ENCODE measurements around the gene MITF. TPM values are rescaled to one million over a fixed set of nuclear protein-coding genes. Genes with fewer than 3 reads are reported as not detected.

Gene MITF
- total RNA-seq, 1 donor = 30.2 TPM

- no peak overlapping the region for H3K4me3 ChIP-seq (ENCODE audit: low read depth, low read length)
- DNase-seq (ENCODE audit: low read depth) = no peak
- TF ChIP-seq, protein P1, sequence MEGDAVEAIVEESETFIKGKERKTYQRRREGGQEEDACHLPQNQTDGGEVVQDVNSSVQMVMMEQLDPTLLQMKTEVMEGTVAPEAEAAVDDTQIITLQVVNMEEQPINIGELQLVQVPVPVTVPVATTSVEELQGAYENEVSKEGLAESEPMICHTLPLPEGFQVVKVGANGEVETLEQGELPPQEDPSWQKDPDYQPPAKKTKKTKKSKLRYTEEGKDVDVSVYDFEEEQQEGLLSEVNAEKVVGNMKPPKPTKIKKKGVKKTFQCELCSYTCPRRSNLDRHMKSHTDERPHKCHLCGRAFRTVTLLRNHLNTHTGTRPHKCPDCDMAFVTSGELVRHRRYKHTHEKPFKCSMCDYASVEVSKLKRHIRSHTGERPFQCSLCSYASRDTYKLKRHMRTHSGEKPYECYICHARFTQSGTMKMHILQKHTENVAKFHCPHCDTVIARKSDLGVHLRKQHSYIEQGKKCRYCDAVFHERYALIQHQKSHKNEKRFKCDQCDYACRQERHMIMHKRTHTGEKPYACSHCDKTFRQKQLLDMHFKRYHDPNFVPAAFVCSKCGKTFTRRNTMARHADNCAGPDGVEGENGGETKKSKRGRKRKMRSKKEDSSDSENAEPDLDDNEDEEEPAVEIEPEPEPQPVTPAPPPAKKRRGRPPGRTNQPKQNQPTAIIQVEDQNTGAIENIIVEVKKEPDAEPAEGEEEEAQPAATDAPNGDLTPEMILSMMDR (IDR thresholded peaks at IDR 0.05; ENCODE audit: insufficient read depth, low read depth, low read length) = no peak
These were observed 84.5 kb downstream of the MITF start for GRCh38 chr3:69823743-69824142.

DNA sequence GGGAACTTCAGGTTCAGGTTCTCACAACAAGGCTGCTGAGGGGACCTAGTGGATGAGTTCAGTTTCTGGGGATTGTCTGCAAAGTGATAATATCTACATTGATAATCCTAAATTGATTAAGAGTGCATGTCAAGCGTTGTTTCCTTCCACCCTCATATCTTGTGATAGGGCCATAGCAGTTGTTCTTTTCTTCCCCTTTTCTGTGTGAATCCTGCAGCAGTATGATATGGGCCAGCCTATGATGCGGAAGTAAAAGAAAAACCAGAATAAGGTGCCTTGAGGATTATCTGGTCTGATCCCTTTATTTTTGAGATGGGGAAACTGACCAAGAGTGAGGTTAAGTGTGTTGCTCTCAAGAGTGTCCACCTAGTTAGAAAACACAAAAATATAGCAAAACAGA, 86.2 kb downstream of the MITF start:
- no peak for DNase-seq (ENCODE audit: low read depth)
- TF ChIP-seq, protein P1 (IDR thresholded peaks at IDR 0.05; ENCODE audit: insufficient read depth, low read depth, low read length) = no peak
- H3K4me3 ChIP-seq (ENCODE audit: low read depth, low read length) = no peak overlapping the region

- DNase-seq (ENCODE audit: low read depth) = no peak
- H3K4me3 ChIP-seq (ENCODE audit: low read depth, low read length) = no peak overlapping the region
- TF ChIP-seq, protein P1 (IDR thresholded peaks at IDR 0.05; ENCODE audit: insufficient read depth, low read depth, low read length) = no peak
These were observed 87.9 kb downstream of the MITF start for GRCh38 chr3:69827127-69827526.

- no peak overlapping the region for H3K4me3 ChIP-seq (ENCODE audit: low read depth, low read length)
- no peak for DNase-seq (ENCODE audit: low read depth)
- TF ChIP-seq, protein P1 (IDR thresholded peaks at IDR 0.05; ENCODE audit: insufficient read depth, low read depth, low read length) = no peak
These were observed 89.6 kb downstream of the MITF start for GRCh38 chr3:69828817-69829216.

GRCh38 chr3:69830147-69830546, 90.9 kb downstream of the MITF start:
- TF ChIP-seq, protein P1 (IDR thresholded peaks at IDR 0.05; ENCODE audit: insufficient read depth, low read depth, low read length) = no peak
- no peak overlapping the region for H3K4me3 ChIP-seq (ENCODE audit: low read depth, low read length)
- DNase-seq (ENCODE audit: low read depth) = no peak

DNA sequence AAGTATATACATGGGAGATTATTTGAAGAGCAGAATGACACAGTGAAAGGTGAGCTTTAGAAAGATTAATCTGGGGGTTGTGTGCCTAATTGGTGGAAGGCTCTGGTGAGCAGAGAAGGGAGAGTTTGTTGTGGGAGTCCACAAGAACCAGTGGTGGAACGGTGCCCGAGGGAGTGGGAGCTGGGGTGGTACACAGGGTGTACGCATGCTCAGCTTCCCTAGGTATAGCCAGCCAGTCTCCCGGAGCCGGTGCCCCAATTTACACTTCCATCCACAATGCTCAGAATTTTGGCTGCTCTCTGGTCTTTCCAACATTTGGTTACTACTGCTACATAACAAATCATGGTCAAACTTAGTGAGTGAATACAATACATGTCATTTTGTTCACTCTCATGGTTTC, 92.5 kb downstream of the MITF start:
- TF ChIP-seq, protein P1 (IDR thresholded peaks at IDR 0.05; ENCODE audit: insufficient read depth, low read depth, low read length) = no peak
- no peak overlapping the region for H3K4me3 ChIP-seq (ENCODE audit: low read depth, low read length)
- no peak for DNase-seq (ENCODE audit: low read depth)

- no peak overlapping the region for H3K4me3 ChIP-seq (ENCODE audit: low read depth, low read length)
- TF ChIP-seq, protein P1 (IDR thresholded peaks at IDR 0.05; ENCODE audit: insufficient read depth, low read depth, low read length) = no peak
- no peak for DNase-seq (ENCODE audit: low read depth)
These were observed 94.3 kb downstream of the MITF start for GRCh38 chr3:69833591-69833990.

Data from fibroblast of villous mesenchyme (primary cell).